ENCODE results near the gene PTPRN2.

DNA sequence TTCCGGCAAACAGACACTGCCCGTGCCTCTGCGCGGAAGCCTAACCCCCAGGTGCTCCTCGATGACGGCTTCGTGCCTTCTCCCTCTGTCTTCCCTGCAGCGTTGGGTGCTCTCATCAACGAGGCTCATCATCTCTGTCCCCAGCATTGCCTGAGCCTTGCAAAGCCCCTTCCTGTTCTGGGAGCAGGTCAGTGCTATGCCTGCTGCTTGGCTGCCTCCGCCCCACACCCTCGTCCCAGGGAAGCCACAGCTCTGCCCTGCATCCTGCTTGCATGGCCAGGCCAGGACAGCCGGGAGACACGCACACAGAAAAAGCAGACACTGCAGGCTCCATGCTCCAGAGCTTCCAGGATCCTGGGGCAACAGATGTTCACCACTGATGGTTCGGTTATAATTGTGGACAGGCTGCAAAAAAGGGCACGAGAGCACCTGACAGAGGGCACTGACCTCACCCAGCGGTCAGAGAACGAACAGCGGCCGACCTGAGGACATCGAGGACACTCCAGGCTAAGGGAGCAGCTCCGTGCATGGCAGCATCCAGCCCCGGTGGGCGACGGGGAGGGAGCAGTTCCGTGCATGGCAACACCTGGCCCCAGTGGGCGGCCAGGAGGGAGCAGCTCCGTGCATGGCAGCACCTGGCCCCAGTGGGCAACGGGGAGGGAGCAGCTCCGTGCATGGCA, 265.5 kb downstream of the PTPRN2 start:
- TF ChIP-seq, protein P1, sequence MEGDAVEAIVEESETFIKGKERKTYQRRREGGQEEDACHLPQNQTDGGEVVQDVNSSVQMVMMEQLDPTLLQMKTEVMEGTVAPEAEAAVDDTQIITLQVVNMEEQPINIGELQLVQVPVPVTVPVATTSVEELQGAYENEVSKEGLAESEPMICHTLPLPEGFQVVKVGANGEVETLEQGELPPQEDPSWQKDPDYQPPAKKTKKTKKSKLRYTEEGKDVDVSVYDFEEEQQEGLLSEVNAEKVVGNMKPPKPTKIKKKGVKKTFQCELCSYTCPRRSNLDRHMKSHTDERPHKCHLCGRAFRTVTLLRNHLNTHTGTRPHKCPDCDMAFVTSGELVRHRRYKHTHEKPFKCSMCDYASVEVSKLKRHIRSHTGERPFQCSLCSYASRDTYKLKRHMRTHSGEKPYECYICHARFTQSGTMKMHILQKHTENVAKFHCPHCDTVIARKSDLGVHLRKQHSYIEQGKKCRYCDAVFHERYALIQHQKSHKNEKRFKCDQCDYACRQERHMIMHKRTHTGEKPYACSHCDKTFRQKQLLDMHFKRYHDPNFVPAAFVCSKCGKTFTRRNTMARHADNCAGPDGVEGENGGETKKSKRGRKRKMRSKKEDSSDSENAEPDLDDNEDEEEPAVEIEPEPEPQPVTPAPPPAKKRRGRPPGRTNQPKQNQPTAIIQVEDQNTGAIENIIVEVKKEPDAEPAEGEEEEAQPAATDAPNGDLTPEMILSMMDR (IDR thresholded peaks at IDR 0.05; ENCODE audit: low read depth, low read length): no peak
- no peak for TF ChIP-seq POLR2A (IDR thresholded peaks at IDR 0.05; ENCODE audit: extremely low read depth, insufficient read length)
- TF ChIP-seq, protein P2, sequence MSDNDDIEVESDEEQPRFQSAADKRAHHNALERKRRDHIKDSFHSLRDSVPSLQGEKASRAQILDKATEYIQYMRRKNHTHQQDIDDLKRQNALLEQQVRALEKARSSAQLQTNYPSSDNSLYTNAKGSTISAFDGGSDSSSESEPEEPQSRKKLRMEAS (IDR thresholded peaks at IDR 0.05; ENCODE audit: low read depth, low read length): no peak
